HCT116 (cell line): ENCODE results near the gene FNDC4. TPM values are rescaled to one million over a fixed set of nuclear protein-coding genes. Genes with fewer than 3 reads are reported as not detected.

ENCODE experiments used
- ATAC-seq: fragments of 200-7000 bp; cut with Tn5 transposase; 2 replicates; pipeline ENCODE4 v1.9.1; 2020; ENCODE audit warnings: mild to moderate bottlenecking, moderate library complexity
- BruUV-seq: library from RNA; stranded (reverse); fragments of 400-500 nt; replicated peaks from 2 replicates; lab custom pipeline; 2021; lab: Mats Ljungman, UMichigan
- CTCF ChIA-PET: fragments of 300-600 bp; sonication (Branson Sonifier 250); formaldehyde crosslinking; loops from one replicate; lab custom pipeline; 2021; ENCODE audit warnings: antibody characterized with exemption; lab: Charles Lee
- POLR2A ChIA-PET: fragments of 300-600, 350-600 bp; sonication (Branson Sonifier 250); formaldehyde crosslinking; loops from one replicate; lab custom pipeline; 2021; ENCODE audit warnings: antibody characterized with exemption; lab: Charles Lee
- RAD21 ChIA-PET, 2 experiments: fragments of 300-600 bp; sonication (Branson Sonifier 250); formaldehyde crosslinking; loops; one replicate each; lab custom pipeline; 2023; ENCODE audit warnings: low total read pairs in 2 of 2; ENCODE audit not compliant: uncharacterized antibody in 2 of 2, unreplicated experiment in 2 of 2, low non-redundant PET in 1 of 2; lab: Charles Lee
- DNase-seq: peaks from one replicate; pipeline ENCODE4 v3.0.0-alpha.2; 2010; ENCODE audit warnings: low read depth, low spot score
- H2AFZ ChIP-seq: fragments of 200-600 bp; shearing (Covaris generic), sonication (generic); 2 replicates; pipeline ENCODE4 v1.6.1; 2017; ENCODE audit warnings: low read depth, mixed run types, mixed read lengths, antibody characterized with exemption, low read length; ENCODE audit not compliant: poor library complexity, severe bottlenecking
- H3K27ac ChIP-seq: 2 replicates; pipeline ENCODE4 v1.5.1; 2012; ENCODE audit warnings: low read depth, low read length
- H3K27me3 ChIP-seq: fragments of 200-600 bp; sonication (generic); 2 replicates; pipeline ENCODE4 v1.6.1; 2016; ENCODE audit warnings: mixed run types, low read length, mixed read lengths; ENCODE audit not compliant: insufficient read depth
- H3K36me3 ChIP-seq, 2 experiments: fragments of 200-500 bp in 1 of 2; fragments of 200-600 bp in 1 of 2; sonication (Bioruptor generic) in 1 of 2; sonication (generic) in 1 of 2; 2 replicates each; pipeline versions ENCODE4 v1.5.1 to v1.6.1; 2014 to 2016; ENCODE audit warnings: low read length in 2 of 2, inconsistent platforms in 1 of 2, mixed read lengths in 1 of 2, mixed run types in 1 of 2; ENCODE audit not compliant: insufficient read depth in 2 of 2, control insufficient read depth in 1 of 2
- H3K4me1 ChIP-seq, 2 experiments: fragments of 200-600 bp in 1 of 2; sonication (generic) in 1 of 2; 2 replicates each; pipeline versions ENCODE4 v1.5.1 to v1.6.1; 2012 to 2017; ENCODE audit warnings: low read length in 2 of 2, inconsistent platforms in 1 of 2, mild to moderate bottlenecking in 1 of 2, mixed read lengths in 1 of 2, mixed run types in 1 of 2, moderate library complexity in 1 of 2; ENCODE audit not compliant: insufficient read depth in 2 of 2, control insufficient read depth in 1 of 2
- H3K4me2 ChIP-seq: fragments of 200-600 bp; sonication (generic); 2 replicates; pipeline ENCODE4 v1.6.1; 2017; ENCODE audit warnings: mixed run types, low read length, mixed read lengths
- H3K4me3 ChIP-seq, 2 experiments: fragments of 200-600 bp in 1 of 2; sonication (generic) in 1 of 2; replicated peaks in 1 of 2; 2 replicates each; pipeline ENCODE4 v1.5.1; 2011 to 2016; ENCODE audit warnings: low read length in 2 of 2, control low read depth in 1 of 2, low read depth in 1 of 2, mild to moderate bottlenecking in 1 of 2, mixed read lengths in 1 of 2, mixed run types in 1 of 2
- H3K79me2 ChIP-seq: fragments of 200-600 bp; sonication (generic); 2 replicates; pipeline ENCODE4 v1.6.1; 2017; ENCODE audit warnings: mild to moderate bottlenecking, mixed run types, low read length, moderate library complexity, mixed read lengths; ENCODE audit not compliant: insufficient read depth
- H3K9ac ChIP-seq: fragments of 200-600 bp; sonication (generic); 2 replicates; pipeline ENCODE4 v1.6.1; 2016; ENCODE audit warnings: low read length, mixed read lengths
- H3K9me2 ChIP-seq: fragments of 200-600 bp; sonication (generic), shearing (Covaris generic); 2 replicates; pipeline ENCODE4 v1.6.1; 2017; ENCODE audit warnings: mixed run types, mild to moderate bottlenecking, moderate library complexity; ENCODE audit not compliant: insufficient read depth
- H3K9me3 ChIP-seq, 2 experiments: fragments of 200-500 bp in 1 of 2; fragments of 200-600 bp in 1 of 2; sonication (Bioruptor generic) in 1 of 2; sonication (generic) in 1 of 2; 2 replicates each; pipeline ENCODE4 v1.6.1; 2014 to 2017; ENCODE audit warnings: low read length in 2 of 2, mixed read lengths in 2 of 2, inconsistent platforms in 1 of 2, low read depth in 1 of 2, mild to moderate bottlenecking in 1 of 2, mixed run types in 1 of 2, moderate library complexity in 1 of 2; ENCODE audit not compliant: control insufficient read depth in 1 of 2, insufficient read depth in 1 of 2
- H4K20me1 ChIP-seq: fragments of 200-600 bp; sonication (generic), shearing (Covaris generic); 2 replicates; pipeline ENCODE4 v1.6.1; 2017; ENCODE audit warnings: mixed run types, mild to moderate bottlenecking, moderate library complexity; ENCODE audit not compliant: insufficient read depth
- EGR1 ChIP-seq: IDR thresholded peaks from 2 replicates; pipeline ENCODE4 v1.6.1; 2012; ENCODE audit warnings: low read depth
- EZH2phosphoT487 ChIP-seq: fragments of 200-600 bp; IDR thresholded peaks from 2 replicates; pipeline ENCODE4 v1.6.1; 2018; ENCODE audit warnings: antibody characterized with exemption, borderline replicate concordance
- POLR2A ChIP-seq: IDR thresholded peaks from 2 replicates; pipeline ENCODE4 v1.7.0; 2011; ENCODE audit warnings: borderline replicate concordance; ENCODE audit not compliant: insufficient read depth, insufficient read length; ENCODE audit errors: extremely low read depth
- RAD21 ChIP-seq: IDR thresholded peaks from 2 replicates; pipeline ENCODE4 v1.6.1; 2012; ENCODE audit warnings: low read depth, mild to moderate bottlenecking
- SP1 ChIP-seq: IDR thresholded peaks from 2 replicates; pipeline ENCODE4 v1.6.1; 2012; ENCODE audit warnings: low read depth
- SRF ChIP-seq: IDR thresholded peaks from 2 replicates; pipeline ENCODE4 v1.6.1; 2012; ENCODE audit warnings: low read depth
- TCF7L2 ChIP-seq: IDR thresholded peaks from 2 replicates; pipeline ENCODE4 v1.7.0; 2011; ENCODE audit warnings: borderline replicate concordance, inconsistent platforms; ENCODE audit not compliant: insufficient read depth, insufficient read length; ENCODE audit errors: extremely low read depth
- YY1 ChIP-seq: IDR thresholded peaks from 2 replicates; pipeline ENCODE4 v1.6.1; 2011; ENCODE audit warnings: low read length, low read depth, moderate library complexity, mild to moderate bottlenecking; ENCODE audit not compliant: insufficient replicate concordance; ENCODE audit errors: extremely low read depth
- ZNF274 ChIP-seq: fragments of 200-500 bp; sonication (Bioruptor generic); IDR thresholded peaks from 2 replicates; pipeline ENCODE4 v1.6.1; 2014; ENCODE audit warnings: mild to moderate bottlenecking, low read depth, low read length, inconsistent platforms
- intact Hi-C: fragments of 100-400 bp; cut with micrococcal nuclease; formaldehyde crosslinking; loops from 2 replicates; pipeline ENCODE4 v1.10.0; 2022
- total RNA-seq: library from RNA; stranded (reverse); gene quantifications from one replicate; pipeline ENCODE4 v1.2.1, GENCODE V29; 2021; ENCODE audit not compliant: unreplicated experiment
- TF ChIP-seq, protein P1 (sequence below): IDR thresholded peaks from 2 replicates; pipeline ENCODE4 v1.6.1; 2012; ENCODE audit warnings: low read depth
- TF ChIP-seq, protein P2 (sequence below): IDR thresholded peaks from 2 replicates; pipeline ENCODE4 v1.6.1; 2011; ENCODE audit warnings: mild to moderate bottlenecking, low read length, moderate library complexity; ENCODE audit not compliant: insufficient replicate concordance; ENCODE audit errors: extremely low read depth
- TF ChIP-seq, protein P3 (sequence below): IDR thresholded peaks from 2 replicates; pipeline ENCODE4 v1.6.1; 2012

FNDC4 gene
- total RNA-seq, 1 experiment from 2014 or later: 3.3 TPM

DNA sequence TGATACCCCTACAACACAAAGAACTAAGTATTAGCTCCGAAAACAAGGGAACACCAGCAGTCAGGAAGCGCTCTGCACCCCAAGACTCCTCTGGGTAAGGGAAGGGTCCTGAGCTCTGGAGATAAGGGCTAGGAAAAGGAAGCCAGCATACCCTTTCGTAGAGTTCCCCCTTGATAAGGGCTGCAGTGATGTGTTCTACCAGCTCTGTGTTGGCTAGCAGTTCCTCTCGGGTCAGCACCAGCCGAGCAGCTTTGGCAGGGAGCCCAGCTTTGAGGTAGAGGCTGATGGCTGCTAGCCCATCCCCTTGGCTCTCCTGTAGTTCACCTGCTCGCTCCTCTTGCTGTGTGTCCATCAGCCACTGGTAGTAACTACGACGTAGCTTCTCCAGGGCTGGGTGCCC, 33.9 kb downstream of the FNDC4 start:
- no peak overlapping the region for H3K4me3 ChIP-seq
- no peak for ATAC-seq
- no peak for DNase-seq
- ChIA-PET RAD21 (no interaction called here), CTCF (no interaction called here), POLR2A (no interaction called here)
- no peak overlapping the region for H3K27ac ChIP-seq
- H3K4me1 ChIP-seq: no peaks in the 10 kb centered on the region
- H3K9me3 ChIP-seq: no peaks in the 10 kb centered on the region
- no peak overlapping the region for H3K4me2 ChIP-seq
- TF ChIP-seq ZNF274 (no peak), TCF7L2 (no peak), SP1 (no peak), EZH2phosphoT487 (no peak), SRF (no peak), RAD21 (no peak), POLR2A (no peak), YY1 (no peak), EGR1 (no peak)
- TF ChIP-seq, protein P1, sequence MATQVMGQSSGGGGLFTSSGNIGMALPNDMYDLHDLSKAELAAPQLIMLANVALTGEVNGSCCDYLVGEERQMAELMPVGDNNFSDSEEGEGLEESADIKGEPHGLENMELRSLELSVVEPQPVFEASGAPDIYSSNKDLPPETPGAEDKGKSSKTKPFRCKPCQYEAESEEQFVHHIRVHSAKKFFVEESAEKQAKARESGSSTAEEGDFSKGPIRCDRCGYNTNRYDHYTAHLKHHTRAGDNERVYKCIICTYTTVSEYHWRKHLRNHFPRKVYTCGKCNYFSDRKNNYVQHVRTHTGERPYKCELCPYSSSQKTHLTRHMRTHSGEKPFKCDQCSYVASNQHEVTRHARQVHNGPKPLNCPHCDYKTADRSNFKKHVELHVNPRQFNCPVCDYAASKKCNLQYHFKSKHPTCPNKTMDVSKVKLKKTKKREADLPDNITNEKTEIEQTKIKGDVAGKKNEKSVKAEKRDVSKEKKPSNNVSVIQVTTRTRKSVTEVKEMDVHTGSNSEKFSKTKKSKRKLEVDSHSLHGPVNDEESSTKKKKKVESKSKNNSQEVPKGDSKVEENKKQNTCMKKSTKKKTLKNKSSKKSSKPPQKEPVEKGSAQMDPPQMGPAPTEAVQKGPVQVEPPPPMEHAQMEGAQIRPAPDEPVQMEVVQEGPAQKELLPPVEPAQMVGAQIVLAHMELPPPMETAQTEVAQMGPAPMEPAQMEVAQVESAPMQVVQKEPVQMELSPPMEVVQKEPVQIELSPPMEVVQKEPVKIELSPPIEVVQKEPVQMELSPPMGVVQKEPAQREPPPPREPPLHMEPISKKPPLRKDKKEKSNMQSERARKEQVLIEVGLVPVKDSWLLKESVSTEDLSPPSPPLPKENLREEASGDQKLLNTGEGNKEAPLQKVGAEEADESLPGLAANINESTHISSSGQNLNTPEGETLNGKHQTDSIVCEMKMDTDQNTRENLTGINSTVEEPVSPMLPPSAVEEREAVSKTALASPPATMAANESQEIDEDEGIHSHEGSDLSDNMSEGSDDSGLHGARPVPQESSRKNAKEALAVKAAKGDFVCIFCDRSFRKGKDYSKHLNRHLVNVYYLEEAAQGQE: no peak
- TF ChIP-seq, protein P2, sequence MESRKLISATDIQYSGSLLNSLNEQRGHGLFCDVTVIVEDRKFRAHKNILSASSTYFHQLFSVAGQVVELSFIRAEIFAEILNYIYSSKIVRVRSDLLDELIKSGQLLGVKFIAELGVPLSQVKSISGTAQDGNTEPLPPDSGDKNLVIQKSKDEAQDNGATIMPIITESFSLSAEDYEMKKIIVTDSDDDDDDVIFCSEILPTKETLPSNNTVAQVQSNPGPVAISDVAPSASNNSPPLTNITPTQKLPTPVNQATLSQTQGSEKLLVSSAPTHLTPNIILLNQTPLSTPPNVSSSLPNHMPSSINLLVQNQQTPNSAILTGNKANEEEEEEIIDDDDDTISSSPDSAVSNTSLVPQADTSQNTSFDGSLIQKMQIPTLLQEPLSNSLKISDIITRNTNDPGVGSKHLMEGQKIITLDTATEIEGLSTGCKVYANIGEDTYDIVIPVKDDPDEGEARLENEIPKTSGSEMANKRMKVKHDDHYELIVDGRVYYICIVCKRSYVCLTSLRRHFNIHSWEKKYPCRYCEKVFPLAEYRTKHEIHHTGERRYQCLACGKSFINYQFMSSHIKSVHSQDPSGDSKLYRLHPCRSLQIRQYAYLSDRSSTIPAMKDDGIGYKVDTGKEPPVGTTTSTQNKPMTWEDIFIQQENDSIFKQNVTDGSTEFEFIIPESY: no peak
- TF ChIP-seq, protein P3, sequence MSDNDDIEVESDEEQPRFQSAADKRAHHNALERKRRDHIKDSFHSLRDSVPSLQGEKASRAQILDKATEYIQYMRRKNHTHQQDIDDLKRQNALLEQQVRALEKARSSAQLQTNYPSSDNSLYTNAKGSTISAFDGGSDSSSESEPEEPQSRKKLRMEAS: no peak
- H4K20me1 ChIP-seq: no peaks in the 10 kb centered on the region
- no peaks in the 10 kb centered on the region for H3K27me3 ChIP-seq
- H3K79me2 ChIP-seq: no peaks in the 10 kb centered on the region
- intact Hi-C loops: no loop called here
- no peaks in the 10 kb centered on the region for H3K36me3 ChIP-seq
- BruUV-seq: no TSS peak
- no peak overlapping the region for H2AFZ ChIP-seq
- H3K9me2 ChIP-seq: no peaks in the 10 kb centered on the region
- H3K9ac ChIP-seq: no peak overlapping the region
